Testis (tissue), 2 donors: ENCODE measurements around the gene TMEM74B.

ENCODE experiments used
- CTCF ChIP-seq, 3 experiments: fragments of 450-650 bp in 2 of 3; fragments of 200-600 bp in 1 of 3; sonication (generic) in 1 of 3; IDR thresholded peaks; one replicate each; pipeline ENCODE4 v1.5.1; 2016 to 2019; ENCODE audit warnings: antibody characterized with exemption in 3 of 3, mild to moderate bottlenecking in 2 of 3, moderate library complexity in 1 of 3
- POLR2A ChIP-seq: fragments of 450-650 bp; IDR thresholded peaks from one replicate; pipeline ENCODE4 v1.6.1; 2017; ENCODE audit warnings: antibody characterized with exemption, mild to moderate bottlenecking, moderate library complexity

GRCh38 chr20:1174787-1175186 lies 10.0 kb downstream of the TMEM74B start:
- TF ChIP-seq CTCF (IDR thresholded peaks at IDR 0.05) (no peak), POLR2A (no peak)
